Measurements from ENCODE around the gene TP53TG5.

Gene TP53TG5

DNA sequence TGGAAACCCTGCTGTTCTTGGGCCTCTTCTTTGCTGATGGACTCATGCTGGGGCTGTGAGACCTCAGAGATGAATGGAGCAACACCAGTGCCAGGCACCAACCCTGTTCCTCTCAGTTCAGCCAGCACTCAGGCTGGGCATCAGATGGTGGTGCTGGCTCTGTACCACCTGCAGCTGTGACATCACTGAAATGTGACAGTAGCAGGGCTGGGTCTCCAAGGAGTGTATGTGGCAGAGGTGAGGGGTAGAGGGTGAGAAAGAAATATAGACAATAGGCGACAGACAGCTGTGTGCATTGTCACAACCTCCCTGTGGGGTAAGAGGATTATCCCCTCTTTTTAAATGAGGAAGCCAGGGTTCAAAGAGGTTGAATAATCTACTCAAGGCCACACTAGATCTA, at the start of gene TP53TG5:
TSS of gene TP53TG5 (minus strand) at position 135 of the 400 bp plus-strand sequence. CDS start at position 46, 89 bp downstream.
- DNase-seq: no peak

DNA sequence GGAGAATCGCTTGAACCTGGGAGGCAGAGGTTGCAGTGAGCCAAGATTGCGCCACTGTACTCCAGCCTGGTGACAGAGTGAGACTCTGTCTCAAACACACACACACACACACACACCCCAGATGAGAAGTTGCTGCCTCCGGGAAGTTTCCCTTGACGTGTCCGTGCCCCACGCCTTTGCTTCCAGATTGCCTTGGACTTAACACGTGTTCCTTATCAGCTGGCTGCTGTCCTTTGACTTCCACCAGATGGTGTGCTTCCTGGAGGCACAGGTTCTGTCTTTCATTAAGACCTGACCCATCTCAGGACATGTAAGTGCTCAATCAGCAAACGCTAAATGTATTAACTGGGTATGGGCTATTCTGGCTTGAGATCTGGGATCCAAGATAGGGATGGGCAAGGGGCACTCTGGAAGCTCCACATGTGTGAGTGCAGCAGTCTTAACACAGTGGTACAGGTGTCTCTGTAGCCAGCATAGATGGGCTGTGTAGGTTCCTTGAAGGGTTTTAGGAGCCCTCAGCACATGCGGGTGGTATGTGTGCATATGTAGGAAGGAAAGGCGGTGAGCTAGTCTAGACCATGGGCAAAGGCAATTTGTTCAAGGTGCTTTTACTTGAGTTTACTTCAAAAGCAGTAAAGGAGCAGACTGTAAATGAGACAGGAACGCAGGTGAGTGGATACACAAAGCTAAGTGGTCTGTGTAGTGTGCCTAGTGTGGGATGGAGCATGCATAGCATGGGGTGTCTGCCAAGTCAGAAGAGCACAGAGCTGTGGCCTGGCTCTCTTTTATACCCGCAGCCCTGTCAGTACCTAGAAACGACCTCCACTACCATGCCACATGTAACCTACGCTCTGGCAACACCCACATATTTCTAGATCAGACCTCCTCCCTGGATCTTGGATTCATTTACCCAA, 49.4 kb upstream of the TP53TG5 start:
- no peak for DNase-seq

GRCh38 chr20:45426320-45427016, 48.3 kb upstream of the TP53TG5 start:
- DNase-seq: no peak

- DNase-seq: no peak
Measured at GRCh38 chr20:45425561-45425960, 47.4 kb upstream of the TP53TG5 start.

GRCh38 chr20:45423700-45424099, 45.6 kb upstream of the TP53TG5 start:
- no peak for DNase-seq

- no peak for DNase-seq
Measured at GRCh38 chr20:45420125-45420524, 42.0 kb upstream of the TP53TG5 start.

DNA sequence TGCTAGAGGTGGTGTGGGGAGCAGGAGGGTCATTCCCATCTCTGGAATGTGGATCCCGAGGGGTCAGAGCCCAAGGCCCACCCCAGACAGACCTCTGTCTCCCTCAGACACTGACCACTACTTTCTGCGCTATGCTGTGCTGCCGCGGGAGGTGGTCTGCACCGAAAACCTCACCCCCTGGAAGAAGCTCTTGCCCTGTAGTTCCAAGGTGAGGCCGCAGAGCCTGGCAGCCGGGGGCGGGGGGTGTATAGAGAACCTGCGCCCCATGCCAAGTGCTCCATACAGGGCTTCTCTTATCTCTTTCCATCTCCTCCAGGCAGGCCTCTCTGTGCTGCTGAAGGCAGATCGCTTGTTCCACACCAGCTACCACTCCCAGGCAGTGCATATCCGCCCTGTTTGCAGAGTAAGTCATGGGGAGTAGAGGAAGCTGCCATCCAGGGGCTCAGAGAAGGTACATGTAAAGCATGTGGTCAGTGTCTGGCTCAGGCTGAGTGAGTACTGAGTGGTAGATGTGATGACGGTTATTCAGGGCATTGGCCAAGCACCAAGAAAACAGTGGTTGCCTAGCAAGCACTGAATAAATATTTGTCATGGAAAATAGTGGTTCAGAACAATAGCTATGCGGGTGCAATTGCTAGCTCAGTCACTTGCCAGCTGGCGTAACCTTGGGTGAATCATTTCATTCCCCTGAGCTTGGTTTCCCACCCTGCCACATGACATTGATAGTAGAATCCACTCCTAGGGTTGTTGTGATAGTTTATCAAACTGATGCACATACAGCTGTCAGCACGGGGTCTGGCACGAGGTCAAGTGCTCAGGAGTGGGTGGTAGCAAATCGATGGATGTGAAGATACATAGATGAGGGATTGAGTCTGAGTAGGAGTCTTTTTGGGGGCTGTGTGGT, 41.3 kb upstream of the TP53TG5 start:
- peak; percentile 100 for DNase-seq

DNA sequence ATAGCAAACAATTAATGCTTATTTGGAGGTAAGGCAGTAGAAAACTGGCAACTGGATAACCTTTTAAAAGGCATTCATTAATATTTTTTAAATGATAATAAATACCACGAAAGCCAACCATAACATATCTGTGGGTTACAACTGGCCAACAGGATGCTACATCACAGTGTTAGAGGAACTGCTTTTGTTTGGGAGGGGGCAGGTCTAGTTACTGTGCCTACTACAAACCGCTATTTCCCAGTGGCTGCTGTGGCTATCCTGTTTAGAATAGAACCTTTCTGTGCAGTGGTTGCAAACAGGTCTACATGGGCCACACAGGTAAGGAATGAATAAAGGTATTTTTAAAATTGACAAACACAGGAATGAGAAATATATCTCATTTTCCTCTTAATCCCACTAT, 38.8 kb upstream of the TP53TG5 start:
- DNase-seq: no peak

GRCh38 chr20:45415822-45416637, 37.9 kb upstream of the TP53TG5 start, which contains the start of gene PIGT:
Gene PIGT (plus strand): TSS chr20:45416141. CDS start chr20:45416157, 16 bp downstream.
- DNase-seq: peak; percentile 80

DNA sequence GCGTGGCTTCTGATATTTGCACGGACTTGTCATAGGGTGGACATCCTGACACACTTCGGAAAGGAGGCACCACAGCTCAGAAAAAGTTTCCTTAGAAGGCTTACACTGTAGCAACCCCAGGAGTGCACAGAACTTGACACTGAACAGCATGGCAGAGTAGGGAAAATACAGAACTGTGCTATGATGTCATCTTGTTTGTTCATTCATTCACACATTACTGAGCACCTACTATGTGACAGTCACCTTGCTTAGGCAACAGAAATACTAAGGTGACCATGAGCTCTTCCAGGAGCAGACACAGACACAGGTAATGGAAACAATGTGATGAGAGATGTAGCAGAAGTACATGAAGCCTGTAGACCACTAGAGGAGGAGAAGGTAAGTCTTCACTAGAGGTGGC, 35.4 kb upstream of the TP53TG5 start:
- no peak for DNase-seq

DNA sequence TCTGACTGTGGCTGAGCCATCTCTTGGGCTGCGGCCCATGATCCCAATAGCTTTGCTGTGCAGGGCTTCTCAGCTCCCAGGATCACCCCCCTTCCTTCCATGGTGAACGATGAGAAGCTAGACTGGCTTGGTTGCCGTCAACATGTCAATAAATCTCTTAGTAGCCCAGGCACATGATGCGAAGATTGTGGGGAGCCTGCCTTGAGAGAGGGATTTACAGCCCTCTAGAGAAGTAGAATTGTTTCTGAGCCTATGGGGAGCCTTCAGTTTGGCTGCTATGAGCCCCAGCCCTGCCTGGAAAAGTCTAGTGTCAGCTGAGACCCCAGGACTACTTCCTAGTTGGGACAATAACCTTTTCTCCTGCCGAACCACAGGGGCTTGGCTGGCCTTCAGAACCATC, 34.5 kb upstream of the TP53TG5 start:
- DNase-seq: no peak

GRCh38 chr20:45410887-45411286, 32.8 kb upstream of the TP53TG5 start:
- no peak for DNase-seq

DNA sequence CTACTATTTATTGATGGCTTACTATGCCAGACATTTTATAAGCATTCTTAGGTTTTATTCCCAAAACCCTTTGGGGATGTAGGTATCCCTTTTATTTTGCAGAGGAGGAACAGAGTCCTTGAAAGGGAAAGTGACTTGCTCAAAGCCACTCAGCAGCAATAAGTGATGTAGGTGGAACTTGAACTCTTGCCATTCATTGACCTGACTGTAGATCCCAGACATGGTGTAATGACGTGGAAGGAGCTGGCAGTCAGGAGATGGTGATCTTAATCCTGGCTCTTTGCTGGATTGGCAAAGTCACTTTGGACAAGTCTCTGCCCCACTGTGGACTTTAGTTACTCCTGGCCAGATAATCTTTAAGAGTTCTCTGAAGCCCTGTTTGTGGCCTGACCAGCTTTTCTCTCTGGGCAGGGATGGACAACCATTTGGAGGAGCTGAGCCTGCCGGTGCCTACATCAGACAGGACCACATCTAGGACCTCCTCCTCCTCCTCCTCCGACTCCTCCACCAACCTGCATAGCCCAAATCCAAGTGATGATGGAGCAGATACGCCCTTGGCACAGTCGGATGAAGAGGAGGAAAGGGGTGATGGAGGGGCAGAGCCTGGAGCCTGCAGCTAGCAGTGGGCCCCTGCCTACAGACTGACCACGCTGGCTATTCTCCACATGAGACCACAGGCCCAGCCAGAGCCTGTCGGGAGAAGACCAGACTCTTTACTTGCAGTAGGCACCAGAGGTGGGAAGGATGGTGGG, 31.6 kb upstream of the TP53TG5 start:
- DNase-seq: no peak

GRCh38 chr20:45408646-45409213, 30.6 kb upstream of the TP53TG5 start:
- no peak for DNase-seq

GRCh38 chr20:45407783-45408645, 29.9 kb upstream of the TP53TG5 start, which contains the start of gene DBNDD2:
Gene DBNDD2 (plus strand): TSS chr20:45408289. CDS start chr20:45408468, 179 bp downstream.
- no peak for DNase-seq

- DNase-seq: peak; percentile 53
Measured at GRCh38 chr20:45407067-45407745, 29.1 kb upstream of the TP53TG5 start.

DNA sequence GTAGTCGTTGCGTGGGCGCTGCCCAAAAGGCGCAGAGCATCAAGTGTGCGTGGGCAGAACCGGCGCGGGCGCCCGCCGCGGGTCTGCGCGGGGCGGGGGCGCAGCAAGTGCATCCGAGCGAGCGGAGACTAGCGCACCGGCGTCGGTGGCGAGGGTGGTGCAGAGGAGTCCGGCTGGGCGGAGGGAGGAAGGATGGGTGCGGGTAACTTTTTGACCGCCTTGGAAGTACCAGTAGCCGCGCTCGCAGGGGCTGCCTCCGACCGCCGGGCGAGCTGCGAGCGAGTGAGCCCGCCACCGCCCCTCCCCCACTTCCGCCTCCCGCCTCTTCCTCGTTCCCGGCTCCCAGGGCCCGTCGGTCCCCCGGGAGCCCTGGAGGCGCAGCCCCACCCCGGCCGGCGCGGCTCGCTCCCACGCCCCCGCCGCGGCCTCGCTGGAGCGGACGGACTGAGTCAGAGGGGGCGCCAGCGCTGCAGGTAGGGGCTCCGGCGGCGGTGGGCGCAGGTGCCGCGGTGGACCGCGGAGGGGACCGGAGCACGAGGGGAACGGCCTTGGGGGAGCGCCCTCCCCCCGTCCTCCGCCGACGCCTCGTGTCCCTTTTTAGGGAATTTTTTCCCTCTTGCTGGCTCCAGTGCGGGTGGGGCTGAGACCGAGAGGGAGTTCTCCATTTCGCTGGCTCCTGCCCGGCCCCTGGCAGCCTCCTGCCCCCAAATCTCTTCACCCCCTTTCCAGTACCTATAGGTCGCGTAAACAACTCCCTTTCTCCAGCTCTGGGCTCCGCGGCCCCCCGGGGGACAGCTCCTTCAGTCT, 28.3 kb upstream of the TP53TG5 start:
- DNase-seq: peak; percentile 56

DNA sequence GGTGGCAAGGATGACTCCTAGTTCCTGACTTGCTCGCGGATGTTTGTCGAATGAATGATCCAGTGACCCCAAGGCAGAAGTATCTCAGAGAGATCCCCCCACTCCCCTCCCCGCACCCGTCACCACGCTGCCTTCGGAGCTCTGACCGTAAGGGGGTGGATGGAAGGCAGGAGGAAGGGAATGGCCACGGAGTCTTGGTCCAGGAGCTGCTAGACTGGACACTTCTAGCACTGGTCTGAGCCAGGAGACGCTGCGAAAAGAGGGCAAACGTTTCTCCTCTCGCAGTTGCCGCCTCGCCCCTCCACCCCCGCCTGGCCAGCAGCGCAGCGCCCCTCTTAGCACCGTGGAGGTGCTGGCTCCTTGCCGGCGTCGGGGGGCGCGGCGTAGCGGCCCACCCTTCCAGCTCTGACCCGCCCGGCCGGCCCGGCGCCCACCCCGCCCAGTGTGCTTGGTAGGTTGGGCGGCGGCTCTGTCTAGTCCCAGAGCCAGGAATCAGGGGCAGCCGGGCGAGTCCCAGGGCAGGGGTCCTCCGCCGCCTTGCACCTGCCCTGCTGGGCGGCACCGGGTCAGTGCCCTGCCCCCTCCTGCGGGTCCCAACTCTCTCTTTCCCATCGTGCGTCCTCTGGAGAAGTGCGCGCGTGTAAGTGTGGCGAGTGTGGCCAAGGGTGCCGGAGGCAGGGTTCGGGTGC, 27.6 kb upstream of the TP53TG5 start:
- DNase-seq: peak; percentile 25

All from NCI-H526 treated with DMSO at 0.1 percent for 48 hours (cell line).